HEK293 (cell line): ENCODE results near the gene SUPT5H.

Source experiments
- HOXC10 ChIP-seq: sonication (generic); formaldehyde crosslinking; IDR thresholded peaks from 2 replicates; pipeline ENCODE4 v1.8.1; 2023; ENCODE audit warnings: mild to moderate bottlenecking, missing genetic modification reagents
- OVOL3 ChIP-seq: fragments of 450-650 bp; formaldehyde crosslinking; IDR thresholded peaks from 2 replicates; pipeline ENCODE4 v1.5.1; 2016; ENCODE audit warnings: missing biosample characterization, missing genetic modification characterization
- PATZ1 ChIP-seq: fragments of 450-650 bp; formaldehyde crosslinking; IDR thresholded peaks from 2 replicates; pipeline ENCODE4 v1.5.1; 2016; ENCODE audit warnings: missing biosample characterization, missing genetic modification characterization
- ZBTB10 ChIP-seq: fragments of 450-650 bp; formaldehyde crosslinking; IDR thresholded peaks from 2 replicates; pipeline ENCODE4 v1.5.1; 2016; ENCODE audit warnings: missing biosample characterization, missing genetic modification characterization
- ZBTB44 ChIP-seq: fragments of 450-650 bp; IDR thresholded peaks from 2 replicates; pipeline ENCODE4 v1.5.1; 2018; ENCODE audit warnings: missing biosample characterization, mild to moderate bottlenecking, missing genetic modification characterization
- ZBTB7A ChIP-seq: fragments of 450-650 bp; formaldehyde crosslinking; IDR thresholded peaks from 2 replicates; pipeline ENCODE4 v1.5.1; 2016; ENCODE audit warnings: low read depth, missing biosample characterization, missing genetic modification characterization
- ZBTB8A ChIP-seq: fragments of 450-650 bp; formaldehyde crosslinking; IDR thresholded peaks from 2 replicates; pipeline ENCODE4 v1.5.1; 2016; ENCODE audit warnings: missing biosample characterization, missing genetic modification characterization
- ZEB2 ChIP-seq: fragments of 450-650 bp; formaldehyde crosslinking; IDR thresholded peaks from 2 replicates; pipeline ENCODE4 v1.5.1; 2016; ENCODE audit warnings: missing biosample characterization, missing genetic modification characterization
- ZFHX2 ChIP-seq: fragments of 450-650 bp; formaldehyde crosslinking; conservative IDR thresholded peaks from 2 replicates; pipeline ENCODE4 v1.5.1; 2016; ENCODE audit warnings: missing biosample characterization, missing genetic modification characterization
- ZNF114 ChIP-seq: fragments of 450-650 bp; formaldehyde crosslinking; IDR thresholded peaks from 2 replicates; pipeline ENCODE4 v1.5.0; 2017; ENCODE audit warnings: missing biosample characterization, missing genetic modification characterization
- ZNF16 ChIP-seq: fragments of 450-650 bp; formaldehyde crosslinking; IDR thresholded peaks from 2 replicates; pipeline ENCODE4 v1.5.1; 2016; ENCODE audit warnings: low read depth, missing biosample characterization, missing genetic modification characterization
- ZNF169 ChIP-seq: fragments of 450-650 bp; formaldehyde crosslinking; IDR thresholded peaks from 2 replicates; pipeline ENCODE4 v1.5.1; 2016; ENCODE audit warnings: missing biosample characterization, missing genetic modification characterization
- ZNF184 ChIP-seq: fragments of 450-650 bp; IDR thresholded peaks from 2 replicates; pipeline ENCODE4 v1.5.1; 2018; ENCODE audit warnings: missing biosample characterization, mild to moderate bottlenecking, missing genetic modification characterization
- ZNF280D ChIP-seq: fragments of 450-650 bp; formaldehyde crosslinking; IDR thresholded peaks from 2 replicates; pipeline ENCODE4 v1.5.1; 2016; ENCODE audit warnings: missing biosample characterization, missing genetic modification characterization
- ZNF302 ChIP-seq: fragments of 450-650 bp; formaldehyde crosslinking; IDR thresholded peaks from 2 replicates; pipeline ENCODE4 v1.5.1; 2016; ENCODE audit warnings: missing biosample characterization, missing genetic modification characterization, low read depth
- ZNF366 ChIP-seq: fragments of 450-650 bp; formaldehyde crosslinking; conservative IDR thresholded peaks from 2 replicates; pipeline ENCODE4 v1.5.1; 2016; ENCODE audit warnings: missing biosample characterization, missing genetic modification characterization
- ZNF391 ChIP-seq: fragments of 450-650 bp; formaldehyde crosslinking; IDR thresholded peaks from 2 replicates; pipeline ENCODE4 v1.5.1; 2016; ENCODE audit warnings: low read depth, missing biosample characterization, missing genetic modification characterization, borderline replicate concordance
- ZNF610 ChIP-seq: fragments of 450-650 bp; formaldehyde crosslinking; IDR thresholded peaks from 2 replicates; pipeline ENCODE4 v1.5.1; 2016; ENCODE audit warnings: missing biosample characterization, missing genetic modification characterization, borderline replicate concordance
- ZNF624 ChIP-seq: fragments of 450-650 bp; formaldehyde crosslinking; IDR thresholded peaks from 2 replicates; pipeline ENCODE4 v1.5.1; 2017; ENCODE audit warnings: missing biosample characterization, missing genetic modification characterization
- ZNF658 ChIP-seq: fragments of 450-650 bp; formaldehyde crosslinking; IDR thresholded peaks from 2 replicates; pipeline ENCODE4; 2016; ENCODE audit warnings: missing biosample characterization, missing genetic modification characterization
- ZNF692 ChIP-seq: fragments of 450-650 bp; formaldehyde crosslinking; IDR thresholded peaks from 2 replicates; pipeline ENCODE4 v1.5.1; 2016; ENCODE audit warnings: missing biosample characterization, missing genetic modification characterization
- ZSCAN30 ChIP-seq: fragments of 450-650 bp; IDR thresholded peaks from 2 replicates; pipeline ENCODE4 v1.5.1; 2018; ENCODE audit warnings: missing biosample characterization, mild to moderate bottlenecking, missing genetic modification characterization, moderate library complexity
- TF ChIP-seq, protein P1 (sequence below): fragments of 450-650 bp; formaldehyde crosslinking; IDR thresholded peaks from 2 replicates; pipeline ENCODE4 v1.5.1; 2016; ENCODE audit warnings: missing biosample characterization, missing genetic modification characterization
- TF ChIP-seq, protein P2 (sequence below): fragments of 450-650 bp; formaldehyde crosslinking; IDR thresholded peaks from 2 replicates; pipeline ENCODE4 v1.5.1; 2016; ENCODE audit warnings: missing biosample characterization, missing genetic modification characterization, low read depth

SUPT5H gene

DNA sequence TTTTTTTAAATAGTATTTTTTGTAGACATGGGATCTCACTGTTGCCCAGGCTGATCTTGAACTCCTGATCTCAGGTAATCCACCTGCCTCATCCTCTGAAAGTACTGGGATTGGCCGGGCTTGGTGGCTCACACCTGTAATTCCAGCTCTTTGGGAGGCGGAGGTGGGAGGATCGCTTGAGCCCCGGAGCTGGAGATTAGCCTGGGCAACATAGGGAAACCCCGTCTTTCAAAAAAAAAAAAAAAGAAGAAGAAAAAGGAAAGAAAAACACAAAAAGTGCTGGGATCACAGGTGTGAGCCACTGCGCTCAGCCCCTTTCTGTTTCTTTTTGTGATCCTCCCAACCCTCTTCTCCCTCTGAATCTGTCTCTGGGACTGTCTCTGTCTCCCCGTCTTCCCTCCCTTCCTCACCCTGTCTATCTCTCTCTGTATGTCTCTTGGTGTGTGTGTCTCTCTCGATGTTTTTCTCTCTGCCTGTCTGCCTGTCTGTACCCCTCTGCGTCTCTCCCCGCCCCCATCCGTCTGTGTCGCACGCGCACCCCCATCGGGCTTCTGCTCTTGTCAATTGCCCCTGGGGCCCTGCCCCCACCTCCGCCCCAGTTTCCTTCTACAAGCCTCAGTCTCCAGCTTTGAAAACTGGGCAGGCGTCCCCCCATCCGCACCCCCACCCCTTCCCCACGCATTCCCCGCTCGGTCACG, 39.3 kb upstream of the SUPT5H start (continued):
- TF ChIP-seq, protein P1, sequence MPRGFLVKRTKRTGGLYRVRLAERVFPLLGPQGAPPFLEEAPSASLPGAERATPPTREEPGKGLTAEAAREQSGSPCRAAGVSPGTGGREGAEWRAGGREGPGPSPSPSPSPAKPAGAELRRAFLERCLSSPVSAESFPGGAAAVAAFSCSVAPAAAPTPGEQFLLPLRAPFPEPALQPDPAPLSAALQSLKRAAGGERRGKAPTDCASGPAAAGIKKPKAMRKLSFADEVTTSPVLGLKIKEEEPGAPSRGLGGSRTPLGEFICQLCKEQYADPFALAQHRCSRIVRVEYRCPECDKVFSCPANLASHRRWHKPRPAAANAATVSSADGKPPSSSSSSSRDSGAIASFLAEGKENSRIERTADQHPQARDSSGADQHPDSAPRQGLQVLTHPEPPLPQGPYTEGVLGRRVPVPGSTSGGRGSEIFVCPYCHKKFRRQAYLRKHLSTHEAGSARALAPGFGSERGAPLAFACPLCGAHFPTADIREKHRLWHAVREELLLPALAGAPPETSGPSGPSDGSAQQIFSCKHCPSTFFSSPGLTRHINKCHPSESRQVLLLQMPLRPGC = no peak
- no peak for TF ChIP-seq OVOL3 (tag by site-specific recombination)
- no peak for TF ChIP-seq ZNF280D (tag by site-specific recombination)
- no peak for TF ChIP-seq ZNF658 (tag by site-specific recombination)
- no peak for TF ChIP-seq ZNF114 (tag by site-specific recombination)
- peak; percentile 95 for TF ChIP-seq PATZ1 (tag by site-specific recombination)
- TF ChIP-seq ZBTB8A (tag by site-specific recombination) = peak; percentile 24
- TF ChIP-seq HOXC10 (CRISPR knock-in tag) = no peak
- TF ChIP-seq ZNF169 (tag by site-specific recombination) = no peak
- no peak for TF ChIP-seq ZSCAN30 (tag by site-specific recombination)
- no peak for TF ChIP-seq ZNF302
- TF ChIP-seq ZBTB10 (tag by site-specific recombination) = peak; percentile 95
- peak; percentile 86 for TF ChIP-seq ZNF366
- TF ChIP-seq ZEB2 (tag by site-specific recombination) = no peak; the same call in 1 of the 2 replicates
- peak; percentile 81 for TF ChIP-seq ZFHX2 (tag by site-specific recombination)
- no peak for TF ChIP-seq ZNF16 (tag by site-specific recombination)
- no peak for TF ChIP-seq ZNF624 (tag by site-specific recombination)
- no peak for TF ChIP-seq ZNF184 (tag by site-specific recombination)
- TF ChIP-seq, protein P2, sequence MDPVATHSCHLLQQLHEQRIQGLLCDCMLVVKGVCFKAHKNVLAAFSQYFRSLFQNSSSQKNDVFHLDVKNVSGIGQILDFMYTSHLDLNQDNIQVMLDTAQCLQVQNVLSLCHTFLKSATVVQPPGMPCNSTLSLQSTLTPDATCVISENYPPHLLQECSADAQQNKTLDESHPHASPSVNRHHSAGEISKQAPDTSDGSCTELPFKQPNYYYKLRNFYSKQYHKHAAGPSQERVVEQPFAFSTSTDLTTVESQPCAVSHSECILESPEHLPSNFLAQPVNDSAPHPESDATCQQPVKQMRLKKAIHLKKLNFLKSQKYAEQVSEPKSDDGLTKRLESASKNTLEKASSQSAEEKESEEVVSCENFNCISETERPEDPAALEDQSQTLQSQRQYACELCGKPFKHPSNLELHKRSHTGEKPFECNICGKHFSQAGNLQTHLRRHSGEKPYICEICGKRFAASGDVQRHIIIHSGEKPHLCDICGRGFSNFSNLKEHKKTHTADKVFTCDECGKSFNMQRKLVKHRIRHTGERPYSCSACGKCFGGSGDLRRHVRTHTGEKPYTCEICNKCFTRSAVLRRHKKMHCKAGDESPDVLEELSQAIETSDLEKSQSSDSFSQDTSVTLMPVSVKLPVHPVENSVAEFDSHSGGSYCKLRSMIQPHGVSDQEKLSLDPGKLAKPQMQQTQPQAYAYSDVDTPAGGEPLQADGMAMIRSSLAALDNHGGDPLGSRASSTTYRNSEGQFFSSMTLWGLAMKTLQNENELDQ (tag by site-specific recombination) = no peak
- TF ChIP-seq ZNF610 (tag by site-specific recombination) = no peak
- TF ChIP-seq ZNF692 = no peak; the same call in 1 of the 2 replicates
- no peak for TF ChIP-seq ZBTB44 (tag by site-specific recombination)
- peak; percentile 94 for TF ChIP-seq ZBTB7A (tag by site-specific recombination)
- peak; percentile 69; the same call in 1 of the 2 replicates for TF ChIP-seq ZNF391 (tag by site-specific recombination)
